Measurements from ENCODE around the gene ITGA3.
A peak's percentile ranks its signal among the peaks of the same experiment; 100 is the strongest.

Gene ITGA3

DNA sequence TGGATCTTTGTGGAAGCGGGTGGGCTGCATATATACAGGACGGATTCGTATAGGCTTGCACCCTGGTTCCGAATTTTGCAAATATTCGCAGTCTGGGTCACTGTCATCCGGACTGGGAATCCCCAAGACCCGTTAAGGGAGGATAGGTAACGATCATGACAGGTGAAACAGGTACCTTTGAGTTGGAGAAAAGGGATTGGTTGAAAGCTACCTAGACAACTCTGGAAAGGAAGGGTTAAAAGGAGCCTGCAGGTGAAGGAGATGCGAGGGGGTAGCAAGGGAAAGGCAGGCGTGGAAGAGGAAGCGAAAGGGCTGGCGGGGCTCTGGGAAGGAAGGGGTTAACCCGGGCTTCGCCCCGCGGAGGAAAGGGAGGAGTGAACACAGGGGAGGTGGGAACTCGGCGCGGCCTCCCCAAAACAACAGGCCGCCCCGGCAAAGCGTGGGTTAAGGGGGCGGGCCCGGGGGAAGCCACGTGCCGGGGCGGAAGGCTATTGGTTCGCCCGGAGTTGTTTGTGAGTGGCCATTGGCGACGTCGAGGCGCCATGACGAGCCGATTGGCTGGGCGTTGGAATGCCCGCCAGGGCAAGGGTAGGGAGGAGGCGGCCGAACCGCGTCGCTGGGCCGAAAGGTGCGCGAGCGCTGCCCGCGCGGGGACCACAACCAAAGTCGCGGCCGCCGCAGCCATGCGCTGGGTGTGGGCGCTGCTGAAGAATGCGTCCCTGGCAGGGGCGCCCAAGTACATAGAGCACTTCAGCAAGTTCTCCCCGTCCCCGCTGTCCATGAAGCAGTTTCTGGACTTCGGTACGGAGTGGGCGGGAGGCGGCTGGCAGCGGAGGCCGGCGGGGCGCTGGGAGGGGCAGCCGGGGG, 39.1 kb downstream of the ITGA3 start, which contains the start of gene PDK2:
Gene PDK2 (plus strand): TSS at position 599 of the 867 bp plus-strand sequence. CDS start 85 bp downstream, at position 684.
- peak; percentile 98 for DNase-seq (ENCODE audit: low read depth)

DNA sequence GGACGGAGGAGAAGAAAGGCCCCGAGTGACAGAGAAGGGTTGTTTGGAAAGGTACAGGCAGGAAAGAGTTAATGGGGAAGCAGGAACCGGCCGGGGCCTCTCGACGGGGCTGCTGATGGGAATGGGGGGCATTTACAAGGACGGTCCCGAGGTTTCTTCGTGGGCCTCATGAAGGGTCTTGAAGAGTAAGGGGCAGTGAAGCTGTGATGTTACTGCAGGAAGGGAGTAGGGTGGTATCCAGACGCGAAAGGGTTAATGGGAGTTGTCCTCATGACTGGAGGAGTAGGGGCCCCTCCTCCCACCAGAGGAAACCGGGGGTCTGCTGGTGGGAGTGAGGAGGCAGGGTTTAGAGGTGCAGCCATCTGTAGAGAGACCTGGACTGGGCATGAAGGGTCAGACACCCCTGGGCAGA, 39.7 kb downstream of the ITGA3 start:
- no peak for DNase-seq (ENCODE audit: low read depth)

GRCh38 chr17:50096092-50096491, 40.2 kb downstream of the ITGA3 start:
- DNase-seq (ENCODE audit: low read depth) = no peak

DNA sequence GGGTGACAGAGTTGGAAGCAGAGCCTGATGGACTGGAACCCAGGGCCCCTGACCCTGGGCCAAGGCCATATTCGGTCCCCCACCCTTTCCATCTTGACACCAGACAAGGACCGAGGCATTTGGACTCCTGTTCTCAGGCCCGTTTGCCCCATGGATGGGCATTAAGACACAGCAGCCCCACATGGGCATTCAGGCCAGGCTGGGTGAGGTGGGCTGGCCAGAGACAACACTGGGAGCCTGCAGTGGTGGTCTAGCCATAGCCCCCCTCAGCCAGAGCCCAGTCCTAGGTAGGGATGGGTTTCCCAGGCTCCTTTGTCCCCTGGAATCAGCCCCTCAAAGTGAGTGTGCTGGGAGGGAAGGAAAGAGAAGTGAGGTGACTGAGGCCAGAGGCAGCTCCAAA, 40.8 kb downstream of the ITGA3 start:
- no peak for DNase-seq (ENCODE audit: low read depth)

DNA sequence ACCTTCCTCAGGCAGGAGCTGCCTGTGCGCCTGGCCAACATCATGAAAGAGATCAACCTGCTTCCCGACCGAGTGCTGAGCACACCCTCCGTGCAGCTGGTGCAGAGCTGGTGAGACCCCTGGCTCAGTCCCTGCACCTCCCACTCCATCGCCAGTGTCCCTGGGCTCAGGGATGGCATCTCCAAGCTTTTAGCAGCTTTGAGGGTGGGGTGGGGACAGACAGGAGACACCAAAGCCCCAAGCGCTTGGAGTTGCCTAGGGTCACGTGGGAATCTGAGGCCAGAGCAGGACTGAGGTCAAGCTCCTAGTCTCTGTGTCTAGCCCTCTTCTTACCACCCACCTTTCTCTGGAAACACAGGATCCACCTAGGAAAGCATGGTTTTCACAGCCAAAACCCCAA, 41.5 kb downstream of the ITGA3 start:
- DNase-seq (ENCODE audit: low read depth) = no peak

- no peak for DNase-seq (ENCODE audit: low read depth)
These were observed 42.0 kb downstream of the ITGA3 start for GRCh38 chr17:50097926-50098325.

GRCh38 chr17:50098583-50098982, 42.7 kb downstream of the ITGA3 start:
- no peak for DNase-seq (ENCODE audit: low read depth)

GRCh38 chr17:50099003-50099402, 43.1 kb downstream of the ITGA3 start:
- DNase-seq (ENCODE audit: low read depth) = no peak

DNA sequence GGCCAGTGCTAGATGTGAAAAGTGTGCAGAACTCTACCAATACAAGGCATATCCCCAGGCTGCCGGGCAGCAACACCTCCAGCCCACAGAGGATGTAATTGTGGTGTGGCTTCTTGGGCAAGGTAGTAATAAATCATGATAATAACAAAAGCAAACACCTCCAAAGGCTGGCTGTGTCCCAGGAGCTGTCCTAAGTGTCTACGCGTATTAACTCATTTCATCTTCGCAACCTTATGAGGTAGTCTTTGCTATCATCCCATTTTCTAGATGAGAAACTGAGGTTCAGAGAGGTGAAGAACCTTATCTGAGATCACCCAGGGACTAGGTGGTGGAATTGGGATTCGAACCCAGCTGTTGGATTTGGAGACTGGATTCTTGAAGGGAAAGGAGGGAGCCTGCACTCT, 44.6 kb downstream of the ITGA3 start:
- DNase-seq (ENCODE audit: low read depth) = no peak

GRCh38 chr17:50100921-50101345, 45.0 kb downstream of the ITGA3 start:
- DNase-seq (ENCODE audit: low read depth) = no peak

GRCh38 chr17:50101346-50102163, 45.6 kb downstream of the ITGA3 start:
- no peak for DNase-seq (ENCODE audit: low read depth)

- DNase-seq (ENCODE audit: low read depth) = no peak
These were observed 46.5 kb downstream of the ITGA3 start for GRCh38 chr17:50102164-50102991.

- DNase-seq (ENCODE audit: low read depth) = no peak
These were observed 47.3 kb downstream of the ITGA3 start for GRCh38 chr17:50103252-50103651.

- DNase-seq (ENCODE audit: low read depth) = no peak
These were observed 48.0 kb downstream of the ITGA3 start for GRCh38 chr17:50103941-50104340.

- DNase-seq (ENCODE audit: low read depth) = no peak
These were observed 49.9 kb downstream of the ITGA3 start for GRCh38 chr17:50105811-50106210.

DNA sequence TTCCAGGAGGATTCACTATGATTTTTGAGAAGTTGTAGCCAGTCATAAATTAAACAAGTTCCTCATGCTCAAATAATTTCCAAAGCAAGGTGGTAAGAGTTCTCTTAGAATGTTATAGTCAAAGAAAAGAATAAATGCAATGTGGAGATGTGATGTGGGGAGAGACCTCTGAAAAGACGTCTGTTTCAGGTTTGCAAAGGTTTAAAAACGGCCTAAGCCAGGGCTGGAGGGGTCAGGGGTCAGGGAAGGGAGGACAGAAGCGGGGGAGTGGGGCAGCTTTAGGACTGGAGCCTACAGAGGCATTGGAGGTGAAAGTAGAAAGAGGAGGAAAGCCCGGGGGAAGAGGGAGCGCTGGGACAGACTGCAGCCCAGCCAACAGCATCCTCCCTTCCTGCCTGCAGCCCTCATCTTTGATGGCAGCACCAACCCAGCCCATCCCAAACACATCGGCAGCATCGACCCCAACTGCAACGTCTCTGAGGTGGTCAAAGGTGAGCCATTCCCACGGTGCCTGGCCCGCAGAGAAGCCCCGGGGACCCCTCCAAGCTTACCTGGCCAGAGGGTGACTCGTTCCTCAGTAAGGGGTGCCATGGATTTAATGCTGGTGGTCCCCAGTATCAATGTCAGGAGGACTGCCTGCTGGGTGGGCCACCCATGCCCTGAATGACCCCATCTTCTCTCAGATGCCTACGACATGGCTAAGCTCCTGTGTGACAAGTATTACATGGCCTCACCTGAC, 50.7 kb downstream of the ITGA3 start:
- DNase-seq (ENCODE audit: low read depth) = no peak

- DNase-seq (ENCODE audit: low read depth) = peak; percentile 88
These were observed 52.0 kb downstream of the ITGA3 start for GRCh38 chr17:50107790-50108414.

DNA sequence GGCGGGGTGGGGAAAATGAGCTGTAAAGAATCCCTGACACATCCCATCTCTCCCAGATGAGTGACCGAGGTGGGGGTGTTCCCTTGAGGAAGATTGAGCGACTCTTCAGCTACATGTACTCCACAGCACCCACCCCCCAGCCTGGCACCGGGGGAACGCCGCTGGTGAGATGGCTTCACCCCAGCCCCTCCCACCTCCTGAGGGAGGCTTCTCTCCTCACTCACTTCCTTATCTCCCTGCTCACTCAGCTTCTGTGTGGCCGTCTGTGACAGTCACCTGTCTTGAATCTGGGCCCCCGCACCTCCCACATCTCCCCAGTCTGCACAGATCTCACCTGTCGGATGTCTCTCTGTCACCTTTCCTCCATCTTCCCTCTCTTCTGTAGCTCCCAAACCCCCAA, 52.6 kb downstream of the ITGA3 start:
- no peak for DNase-seq (ENCODE audit: low read depth)

GRCh38 chr17:50109207-50109606, 53.3 kb downstream of the ITGA3 start:
- no peak for DNase-seq (ENCODE audit: low read depth)

- DNase-seq (ENCODE audit: low read depth) = no peak
These were observed 53.9 kb downstream of the ITGA3 start for GRCh38 chr17:50109785-50110184.
